Inflammatory macrophage (primary cell): ENCODE results near the gene CLEC3A.
"Not testable (repeated sequence)": the region's sequence is repeated elsewhere in the genome, so short reads cannot be mapped to it uniquely, and the experiment has no call there.

Experiments
- DNase-seq, 2 donors: peaks; one replicate each; pipeline ENCODE4 v3.0.0-alpha.2; 2020 to 2022
- total RNA-seq, 18 experiments: gene quantifications; one replicate each; lab custom pipeline; 2026; ENCODE audit warnings: mixed read lengths in 6 of 18, inconsistent platforms in 2 of 18; lab: John Stamatoyannopoulos, UW

Gene CLEC3A, protein sequence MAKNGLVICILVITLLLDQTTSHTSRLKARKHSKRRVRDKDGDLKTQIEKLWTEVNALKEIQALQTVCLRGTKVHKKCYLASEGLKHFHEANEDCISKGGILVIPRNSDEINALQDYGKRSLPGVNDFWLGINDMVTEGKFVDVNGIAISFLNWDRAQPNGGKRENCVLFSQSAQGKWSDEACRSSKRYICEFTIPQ
- 0 to 0.07 (median 0) reads per million in 18 experiments for total RNA-seq

DNA sequence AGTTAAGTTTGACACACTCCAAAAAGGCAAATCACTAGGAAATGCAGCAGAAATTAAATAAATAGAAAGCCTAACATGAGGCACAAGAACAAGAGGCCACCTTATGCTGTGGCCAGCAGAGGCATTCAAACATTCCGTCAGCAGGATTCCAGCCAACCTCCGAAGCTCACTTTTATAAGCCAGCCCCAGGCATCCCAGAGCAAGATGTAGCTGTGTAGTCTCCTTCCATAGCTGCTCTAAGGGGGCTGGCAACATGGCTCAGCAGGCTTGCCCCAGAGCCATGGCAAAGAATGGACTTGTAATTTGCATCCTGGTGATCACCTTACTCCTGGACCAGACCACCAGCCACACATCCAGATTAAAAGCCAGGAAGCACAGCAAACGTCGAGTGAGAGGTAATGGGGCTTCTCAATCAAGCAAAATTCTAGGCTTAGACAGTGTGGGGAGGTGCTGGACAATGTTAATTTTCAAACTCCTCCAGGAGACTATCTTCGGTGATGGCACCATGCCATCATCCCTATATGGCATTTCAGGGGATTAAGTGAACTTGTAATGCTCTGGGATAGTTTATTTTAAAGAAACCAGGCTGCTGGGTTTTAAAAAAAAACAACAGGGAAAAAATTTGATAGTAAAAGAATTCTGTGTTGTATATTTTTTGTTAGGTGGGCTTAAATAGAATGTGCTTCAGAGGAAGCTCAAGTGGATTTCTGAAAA is at the start of gene CLEC3A:
Gene CLEC3A (plus strand): TSS at position 202 of the 714 bp plus-strand sequence. CDS start 79 bp downstream, at position 281.
- no peak for DNase-seq

DNA sequence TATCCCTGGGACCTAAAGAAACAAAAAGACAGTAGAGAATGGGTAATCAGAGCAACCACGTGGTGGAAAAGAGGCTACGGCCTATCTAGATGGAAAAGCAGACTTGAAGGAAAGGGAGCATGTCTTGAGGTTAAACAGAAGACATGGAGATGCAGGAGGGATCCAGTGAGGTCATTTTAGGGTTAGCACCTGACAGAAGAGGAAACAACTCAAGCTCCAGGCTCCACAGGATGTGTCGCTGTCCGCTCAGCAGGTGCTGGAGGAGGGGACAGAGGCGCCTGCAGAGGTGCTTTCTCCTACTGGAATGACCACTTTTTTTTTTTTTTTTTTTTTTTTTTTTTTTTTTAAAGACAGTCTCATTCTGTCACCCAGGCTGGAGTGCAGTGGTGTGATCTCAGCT is 47.5 kb upstream of the CLEC3A start:
- DNase-seq, result no peak

DNA sequence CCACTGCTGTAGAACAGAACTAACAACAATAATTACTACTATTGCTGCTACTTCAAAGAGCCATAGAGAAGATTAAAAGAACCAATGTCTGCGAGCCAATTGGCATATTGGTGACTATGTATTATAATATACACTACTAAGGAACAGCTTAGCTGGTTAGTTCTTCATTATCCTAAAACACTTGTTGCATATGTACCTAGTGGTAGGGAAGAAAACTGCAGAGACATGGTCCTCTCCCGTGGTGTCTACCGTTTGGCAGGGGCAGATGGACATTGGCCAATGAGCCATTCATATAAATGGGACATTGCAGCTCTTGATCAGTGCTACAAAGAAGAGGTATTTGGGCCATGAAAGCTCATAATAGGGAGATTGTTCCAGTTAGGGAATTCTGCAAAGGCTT is 46.4 kb upstream of the CLEC3A start:
- no peak for DNase-seq

DNA sequence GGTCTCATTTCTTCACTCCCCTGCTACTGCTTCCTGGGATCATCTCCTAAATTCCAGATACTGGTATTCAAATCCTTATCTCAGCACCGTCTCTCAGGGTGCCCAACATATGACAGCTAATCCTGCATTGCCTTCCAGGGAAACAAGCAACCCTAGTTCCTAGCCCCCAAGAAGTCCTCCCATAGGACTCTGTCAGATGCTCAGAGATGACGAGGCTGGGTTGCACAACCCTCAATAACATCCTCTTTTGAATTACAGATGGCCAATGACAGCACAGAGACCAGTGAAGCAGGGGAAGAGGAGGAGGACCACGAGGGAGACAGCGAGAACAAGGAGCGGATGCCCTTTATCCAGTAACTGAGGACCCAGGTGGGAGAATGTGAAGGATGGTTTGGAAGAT is 45.0 kb upstream of the CLEC3A start:
- peak; percentile 48 to 64 for DNase-seq

DNA sequence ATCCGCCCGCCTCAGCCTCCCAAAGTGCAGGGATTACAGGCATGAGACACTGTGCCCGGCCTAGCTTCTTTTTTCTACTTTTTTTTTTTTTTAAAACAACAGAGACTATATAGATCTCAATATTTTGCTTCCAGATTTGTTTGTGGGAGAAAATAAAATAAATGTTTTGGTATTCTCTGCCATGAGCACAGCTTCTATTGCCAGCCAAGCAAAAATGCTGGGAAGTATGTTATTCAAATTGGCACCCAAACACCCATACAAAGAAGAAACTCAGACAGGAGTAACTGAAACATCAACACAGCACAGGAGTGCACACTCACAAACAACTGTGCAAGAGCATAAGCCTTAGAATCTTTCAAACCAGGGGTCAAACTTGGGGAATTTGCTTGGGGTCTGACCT is 37.2 kb upstream of the CLEC3A start:
- DNase-seq, result no peak

DNA sequence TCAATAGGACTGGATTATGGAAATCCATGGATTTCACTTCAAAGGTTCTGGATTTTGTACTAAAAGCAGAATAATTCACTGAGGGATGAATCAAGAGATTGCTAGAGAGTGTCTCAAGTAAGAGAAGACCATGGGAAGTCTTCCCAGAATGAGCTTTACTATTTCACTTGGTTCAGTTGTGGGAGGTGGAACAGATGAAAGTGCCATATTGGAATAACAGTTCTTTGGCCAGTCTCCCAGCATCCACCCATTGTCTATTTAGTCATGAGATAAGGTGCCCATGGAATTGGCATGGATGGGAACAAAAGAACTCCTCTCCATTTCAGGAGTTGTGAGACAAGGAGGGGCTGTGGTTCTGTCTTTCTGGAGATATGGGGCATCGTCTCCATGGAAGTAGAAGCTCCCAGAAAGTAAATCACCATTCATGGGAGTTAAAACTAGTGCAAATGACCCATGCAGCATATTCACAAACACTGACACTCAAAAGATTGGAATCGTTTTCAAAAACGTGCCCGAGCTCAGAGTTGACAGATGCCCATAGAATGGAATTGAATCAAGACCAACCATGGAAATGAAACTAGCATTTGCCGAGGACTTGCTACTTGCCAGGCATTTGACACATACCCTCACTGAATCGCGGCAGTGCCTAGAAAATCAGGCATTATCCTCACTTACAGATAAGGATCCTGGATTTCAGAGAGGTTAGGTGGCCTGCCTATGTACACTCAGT is 36.2 kb upstream of the CLEC3A start:
- no peak for DNase-seq

DNA sequence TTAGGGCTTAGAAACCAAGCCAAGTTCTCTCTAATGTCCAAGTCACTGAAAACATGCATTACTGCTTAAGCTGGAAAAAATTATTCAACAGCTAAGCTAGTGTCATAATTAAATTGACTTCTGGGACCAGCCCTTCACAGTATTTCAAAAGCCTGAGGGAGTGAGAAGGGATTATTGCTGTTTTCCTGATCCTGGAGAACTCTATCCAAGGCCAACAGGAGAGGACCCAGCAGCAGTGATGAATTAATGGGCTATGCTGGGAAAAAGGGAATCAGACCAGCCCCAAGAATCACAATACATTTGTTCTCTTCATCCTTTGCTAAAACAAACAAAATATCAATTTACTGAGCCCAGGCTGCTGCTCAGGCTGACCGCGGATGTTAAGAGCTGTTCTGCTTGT is 34.5 kb upstream of the CLEC3A start:
- no peak for DNase-seq

DNA sequence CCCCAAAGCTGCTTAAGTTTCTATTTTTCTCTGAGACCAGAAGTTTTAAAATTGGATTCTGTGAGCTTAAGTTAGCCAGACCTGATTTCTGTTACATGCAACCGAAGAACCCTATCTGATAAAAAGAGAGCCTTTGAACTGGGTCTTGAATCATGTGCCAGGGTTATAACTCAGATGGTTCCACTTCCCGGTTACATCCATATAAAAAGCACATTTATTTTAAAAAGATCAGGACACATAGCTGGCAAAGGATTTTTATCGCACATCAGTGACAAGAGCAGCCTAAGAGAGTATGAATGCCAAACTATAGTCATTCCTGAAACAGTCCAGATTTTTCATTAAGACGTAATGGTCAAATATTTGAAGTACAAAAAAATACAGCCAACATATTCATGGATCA is 32.5 kb upstream of the CLEC3A start:
- DNase-seq, result no peak

DNA sequence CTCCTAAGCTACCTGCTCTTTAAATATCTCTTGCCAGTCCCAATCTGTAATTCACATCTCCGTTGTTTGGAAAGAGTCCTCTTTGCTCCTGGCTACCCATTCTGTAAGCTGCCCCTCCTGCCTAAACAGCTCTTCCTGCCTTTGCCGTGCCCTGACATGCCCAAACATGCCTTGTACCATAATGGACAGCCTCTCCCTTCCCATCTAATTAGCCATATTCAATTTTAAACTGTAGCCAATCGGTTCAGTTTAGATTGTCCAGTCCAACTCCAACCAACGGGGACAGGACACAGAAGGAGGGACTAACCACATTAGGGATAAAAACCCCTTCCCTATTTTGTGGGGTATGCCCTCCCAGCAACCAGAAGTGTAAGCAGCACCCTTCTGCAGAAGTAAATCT is 30.6 kb upstream of the CLEC3A start:
- no peak for DNase-seq

DNA sequence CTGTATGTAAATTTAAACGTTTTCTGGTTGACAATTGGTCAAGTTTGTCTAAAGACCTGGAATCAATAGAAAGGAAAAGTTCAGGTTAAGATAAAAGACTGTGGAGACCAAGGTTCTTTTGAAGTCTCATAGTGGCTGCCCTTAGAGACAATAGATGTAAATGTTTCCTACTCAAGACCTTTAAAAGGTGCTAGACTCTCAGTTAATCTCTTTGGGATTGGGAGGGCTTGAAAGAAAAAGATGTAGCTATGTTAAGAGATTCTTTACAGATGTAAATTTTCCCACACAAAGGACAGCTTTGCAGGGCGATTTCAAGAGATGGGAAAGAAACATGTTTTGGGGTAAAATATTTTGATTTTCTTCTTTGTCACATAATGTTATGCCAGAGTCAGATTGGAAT is 30.0 kb upstream of the CLEC3A start:
- DNase-seq, result not testable (repeated sequence)

DNA sequence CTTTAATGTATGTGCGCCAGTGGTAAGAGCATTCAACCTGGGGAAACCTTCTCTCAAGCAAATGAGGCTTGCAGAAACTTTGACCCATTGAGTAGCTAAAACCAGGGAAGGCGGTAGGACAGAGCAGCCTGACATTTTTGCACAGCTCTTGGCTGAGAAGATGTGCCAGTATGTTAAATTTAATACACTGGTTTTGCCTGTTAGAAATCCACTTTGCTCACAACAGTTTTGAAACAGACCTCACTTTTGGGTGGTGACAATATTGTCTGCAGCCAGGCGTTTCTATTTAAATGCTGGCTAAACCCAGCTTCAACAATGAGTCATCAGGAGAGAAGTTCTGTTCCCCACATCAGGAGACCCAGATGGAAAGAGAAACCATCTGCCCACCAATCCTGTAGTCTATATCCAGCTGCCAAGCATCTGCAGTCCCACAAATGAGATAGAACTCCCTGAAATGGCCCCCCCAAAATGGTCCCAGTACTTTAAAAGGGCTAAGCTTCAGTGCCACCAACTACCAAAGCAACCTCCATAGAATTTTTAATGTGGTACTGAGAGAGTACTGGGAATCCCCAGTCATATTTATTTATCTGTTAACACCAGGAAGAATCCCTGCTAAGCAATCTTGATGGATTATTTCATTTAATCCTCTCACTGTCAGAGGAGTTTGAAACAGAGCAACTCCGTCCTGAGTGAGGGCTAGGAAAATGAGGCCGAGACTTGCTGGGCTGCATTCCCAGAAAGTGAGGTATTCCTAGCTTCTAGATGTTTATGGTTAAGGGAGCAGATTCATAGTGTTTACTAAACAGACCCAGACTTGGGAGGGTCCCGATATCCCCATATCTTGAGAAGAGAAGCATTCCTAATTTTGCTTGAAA is 29.0 kb upstream of the CLEC3A start:
- DNase-seq, result no peak

DNA sequence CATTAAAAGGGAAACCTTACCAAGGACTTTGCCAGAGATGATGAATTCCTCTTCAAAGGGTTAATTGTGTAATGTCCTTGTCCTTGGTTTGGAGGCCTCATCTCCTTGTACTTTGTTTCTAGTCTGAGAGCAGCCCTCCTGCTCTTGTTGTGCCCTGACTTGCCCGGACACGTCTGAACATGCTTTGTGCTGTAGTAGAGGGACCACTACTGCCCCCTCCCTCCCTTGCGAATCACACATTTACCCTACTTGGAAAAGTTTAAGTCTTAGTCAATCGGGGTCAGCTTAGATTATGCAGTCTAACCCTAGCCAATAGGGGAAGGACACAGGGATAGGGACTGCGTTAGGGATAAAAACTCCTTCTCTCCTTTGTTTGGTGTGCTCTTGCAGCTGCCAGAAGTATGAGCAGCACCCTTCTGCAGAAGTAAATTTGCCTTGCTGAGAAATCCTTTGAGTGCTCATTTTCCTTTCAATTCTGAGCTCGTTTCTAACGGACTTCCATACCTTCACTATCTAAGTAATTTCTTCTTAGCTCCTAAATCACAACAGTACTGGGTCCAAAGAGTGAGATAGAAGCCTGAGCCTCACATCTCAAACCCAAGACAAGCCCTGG is 26.4 kb upstream of the CLEC3A start:
- no peak for DNase-seq

DNA sequence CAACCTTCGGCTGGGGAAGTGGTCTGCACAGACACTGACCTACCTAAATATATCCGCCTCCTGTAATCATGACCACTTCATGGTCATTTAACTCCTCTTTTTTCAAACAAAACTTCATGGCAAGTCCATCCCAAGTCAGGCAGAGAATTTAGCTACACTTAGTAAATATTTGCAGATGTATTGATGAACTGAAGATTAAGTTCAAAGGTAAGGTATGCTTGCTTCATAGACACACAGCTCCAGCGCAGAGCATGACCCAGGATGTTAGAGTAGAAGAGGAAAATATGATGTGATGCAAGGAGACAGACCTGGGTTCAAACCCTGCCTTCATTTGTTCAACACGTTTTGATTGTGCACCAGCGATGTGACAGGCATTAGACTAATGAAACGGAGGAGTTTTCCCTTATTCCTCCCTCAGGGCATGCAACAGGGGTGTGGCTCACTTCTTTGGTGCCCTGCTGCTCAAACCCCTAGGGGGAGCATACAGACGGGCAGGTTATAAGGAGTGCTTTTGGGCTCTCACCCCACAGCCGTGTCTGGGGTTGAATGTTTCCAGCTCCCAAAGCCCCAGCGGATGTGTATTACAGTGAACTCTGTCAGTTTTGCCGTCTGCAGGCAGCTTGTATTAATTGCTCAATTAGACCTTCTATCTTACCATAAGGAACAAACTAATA is 23.9 kb upstream of the CLEC3A start:
- DNase-seq, result no peak

DNA sequence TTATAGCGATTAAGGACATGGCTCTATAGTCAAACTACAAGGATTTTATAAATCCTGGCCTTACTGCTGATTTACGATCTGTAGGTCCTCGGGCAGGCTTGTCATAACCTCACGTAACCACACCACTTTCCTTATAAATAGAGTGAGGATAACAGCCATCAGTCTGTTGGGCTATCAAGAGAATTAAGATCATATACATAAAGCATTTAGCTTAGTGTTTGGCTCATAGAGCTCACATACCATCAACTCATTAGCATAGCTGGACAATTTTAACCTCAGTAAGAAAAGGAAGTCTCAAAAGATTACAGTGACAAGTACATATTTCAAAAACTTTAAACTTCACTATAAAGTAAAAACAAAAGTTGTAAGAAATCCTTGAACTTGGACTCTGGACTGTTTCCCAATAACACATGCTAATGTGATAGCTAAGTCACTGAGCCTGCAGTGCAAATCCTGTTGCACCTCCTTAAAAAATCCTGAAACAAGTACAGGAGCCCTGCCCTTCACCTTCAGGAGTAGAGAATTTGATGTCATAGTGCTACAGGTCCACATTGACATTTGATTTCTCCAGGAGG is 20.8 kb upstream of the CLEC3A start:
- DNase-seq, result peak in 1 of 2 donors; percentile 22

DNA sequence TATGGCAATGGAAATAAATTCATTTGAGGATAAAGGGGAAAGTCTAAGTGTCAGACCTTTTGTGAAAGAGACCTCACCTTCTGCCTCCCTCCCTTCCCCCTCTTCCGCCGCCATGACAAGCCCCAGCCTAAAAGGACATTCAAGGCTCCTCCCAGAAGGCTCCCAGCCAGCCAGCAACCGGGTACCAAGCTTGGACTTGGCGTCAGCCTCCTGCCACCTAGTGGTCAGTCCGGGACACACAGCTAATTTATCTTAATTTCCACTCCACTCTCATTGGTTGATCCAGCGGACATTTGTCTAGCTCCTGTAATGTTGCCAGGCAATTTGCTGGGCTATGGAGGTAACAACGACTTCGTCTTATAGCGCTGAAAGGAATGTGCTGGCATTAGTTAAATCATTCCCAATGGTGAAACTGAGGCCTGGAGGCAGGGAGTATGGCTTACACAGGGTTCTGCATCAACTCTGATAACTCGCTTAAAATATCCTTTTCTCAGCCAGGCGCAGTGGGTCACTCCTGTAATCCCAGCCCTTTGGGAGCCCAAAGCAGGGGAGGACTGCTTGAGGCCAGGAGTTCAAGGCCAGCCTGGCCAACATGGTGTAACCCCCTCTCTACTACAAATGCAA is 19.3 kb upstream of the CLEC3A start:
- DNase-seq, result peak; percentile 85

DNA sequence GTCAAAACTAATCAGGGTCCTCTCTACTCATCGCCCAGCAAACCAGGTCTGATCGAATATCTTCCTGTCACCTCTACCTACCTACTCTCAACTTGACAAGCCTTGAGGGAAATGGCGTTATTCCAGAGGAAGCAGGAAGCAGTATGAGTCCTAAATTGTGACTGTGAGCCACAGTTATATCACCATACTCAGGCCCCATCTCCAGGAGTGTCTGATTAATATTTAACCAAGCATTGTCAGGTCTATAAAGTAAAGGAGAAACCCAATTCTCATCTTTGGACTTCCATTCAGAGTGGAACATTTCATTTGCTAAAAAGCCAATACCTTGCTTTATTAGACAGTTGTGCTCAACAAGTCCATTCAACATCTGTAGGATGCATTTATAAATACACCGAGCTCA is 17.8 kb upstream of the CLEC3A start:
- no peak for DNase-seq

DNA sequence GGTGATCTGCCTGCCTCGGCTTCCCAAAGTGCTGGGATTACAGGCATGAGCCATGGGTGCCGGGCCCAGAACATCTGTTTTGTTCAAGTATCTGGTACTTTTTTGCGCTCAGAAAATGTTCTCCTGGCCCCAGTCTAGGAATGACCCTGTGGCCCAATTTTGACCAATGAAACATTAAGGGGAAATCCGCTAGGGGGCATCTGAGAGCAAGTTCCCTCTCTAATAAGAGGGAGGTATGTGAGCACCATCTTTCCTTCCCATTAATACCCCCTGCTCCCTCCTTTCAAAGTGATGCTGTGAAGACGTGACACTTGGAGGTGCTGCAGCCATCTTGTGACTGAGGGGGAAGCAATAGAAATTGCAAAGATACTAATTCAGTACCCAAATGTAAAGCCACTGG is 16.5 kb upstream of the CLEC3A start:
- DNase-seq, result peak in 1 of 2 donors; percentile 5

DNA sequence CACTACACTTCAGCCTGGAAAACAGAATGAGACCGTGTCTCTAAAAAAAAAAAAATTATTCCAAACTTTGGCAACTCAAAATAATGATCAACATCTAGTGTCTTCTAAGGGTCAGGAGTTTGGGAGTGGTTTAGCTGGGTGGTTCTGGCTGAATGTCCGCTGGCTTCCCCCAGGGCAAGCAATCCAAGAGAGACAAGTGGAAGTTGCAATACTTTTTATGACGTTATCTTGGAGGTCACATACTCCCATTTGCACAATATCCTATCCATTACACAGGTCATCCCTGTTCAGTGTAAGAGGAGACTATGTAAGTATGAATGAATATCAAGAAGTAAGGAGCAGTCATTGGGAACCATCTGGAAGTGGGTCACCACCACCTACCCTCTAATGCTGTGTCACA is 15.2 kb upstream of the CLEC3A start:
- DNase-seq, result no peak

DNA sequence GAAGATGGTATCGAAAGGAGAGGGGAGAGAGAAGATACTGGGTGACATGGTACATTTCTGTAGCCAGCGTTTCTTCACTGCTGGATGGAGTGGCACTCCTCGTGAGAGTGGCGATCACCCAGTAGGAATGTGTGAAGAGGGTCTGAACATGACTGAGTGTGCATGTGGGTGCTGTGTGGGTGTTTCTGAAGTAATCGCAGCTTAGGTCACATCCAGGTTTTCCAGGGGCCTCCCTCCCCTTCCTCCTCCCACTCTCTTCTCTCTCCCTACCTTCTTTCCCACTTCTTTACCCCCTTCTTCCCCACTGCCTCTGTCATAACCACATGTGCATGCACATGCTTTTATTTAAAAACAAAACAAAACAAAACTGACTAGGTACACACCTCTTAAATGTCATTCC is 1.8 kb downstream of the CLEC3A start:
- DNase-seq, result no peak

DNA sequence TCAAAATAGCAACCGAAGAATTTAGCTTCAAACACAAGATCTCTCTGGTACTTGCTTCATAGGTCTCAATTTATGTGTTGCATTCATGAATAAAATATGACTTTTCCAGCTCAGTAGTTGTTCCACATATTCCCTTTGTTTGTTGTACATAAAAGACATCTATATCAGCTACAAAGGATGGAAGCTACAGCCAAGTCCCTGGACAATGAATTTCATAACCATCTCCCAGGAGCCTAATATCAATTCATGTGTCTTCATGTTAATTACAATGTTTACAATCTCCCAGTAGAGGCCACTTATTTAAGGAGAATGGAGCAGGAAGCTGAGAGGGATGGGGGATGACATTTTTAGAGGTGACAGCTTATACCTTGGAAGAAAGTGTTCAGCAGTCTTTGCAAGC is 3.3 kb downstream of the CLEC3A start:
- DNase-seq, result no peak

DNA sequence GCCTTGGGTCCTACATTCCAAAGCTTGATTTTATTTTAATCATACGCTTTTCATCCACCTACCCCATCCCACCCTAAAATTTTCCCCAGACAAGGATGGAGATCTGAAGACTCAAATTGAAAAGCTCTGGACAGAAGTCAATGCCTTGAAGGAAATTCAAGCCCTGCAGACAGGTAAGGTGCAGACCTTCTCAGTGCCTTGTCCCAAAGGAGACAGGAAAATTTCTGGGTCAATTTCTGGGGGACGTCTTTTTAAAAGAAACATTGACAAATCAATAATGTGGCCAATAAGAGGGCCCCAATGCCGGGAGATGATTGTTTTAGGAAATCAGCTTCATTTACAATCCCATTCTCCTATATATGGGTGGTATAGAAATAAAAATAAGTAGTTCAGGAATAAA is 5.7 kb downstream of the CLEC3A start:
- DNase-seq, result no peak
